HG02981 (cell line): ENCODE results near the gene EARS2.
A peak's percentile ranks its signal among the peaks of the same experiment; 100 is the strongest.

Experiments used
- ATAC-seq: cut with Tn5 transposase; IDR thresholded peaks from one replicate; pipeline ENCODE4 v1.9.1; 2021; ENCODE audit warnings: mild to moderate bottlenecking, moderate library complexity; ENCODE audit not compliant: unreplicated experiment

The EARS2 gene

GRCh38 chr16:23508589-23509440 lies 48.3 kb downstream of the EARS2 start:
- ATAC-seq, result no peak

GRCh38 chr16:23506606-23506994 lies 50.5 kb downstream of the EARS2 start:
- no peak for ATAC-seq

- no peak for ATAC-seq
Measured at GRCh38 chr16:23505671-23506605, 51.2 kb downstream of the EARS2 start.

- peak; percentile 7 for ATAC-seq
Measured at GRCh38 chr16:23505180-23505665, 51.9 kb downstream of the EARS2 start.

GRCh38 chr16:23504453-23505179 lies 52.5 kb downstream of the EARS2 start:
- peak; percentile 79 for ATAC-seq

- no peak for ATAC-seq
Measured at GRCh38 chr16:23504076-23504452, 53.1 kb downstream of the EARS2 start.

GRCh38 chr16:23502466-23502865 lies 54.7 kb downstream of the EARS2 start:
- ATAC-seq, result no peak

- no peak for ATAC-seq
Measured at GRCh38 chr16:23501291-23501690, 55.9 kb downstream of the EARS2 start.

GRCh38 chr16:23500862-23501225 lies 56.3 kb downstream of the EARS2 start:
- ATAC-seq, result no peak

GRCh38 chr16:23500212-23500861 lies 56.8 kb downstream of the EARS2 start:
- no peak for ATAC-seq

GRCh38 chr16:23499801-23500200 lies 57.3 kb downstream of the EARS2 start:
- ATAC-seq, result no peak

GRCh38 chr16:23498863-23499262 lies 58.3 kb downstream of the EARS2 start:
- ATAC-seq, result no peak

- ATAC-seq, result no peak
Measured at GRCh38 chr16:23497543-23497868, 59.6 kb downstream of the EARS2 start.

- ATAC-seq, result no peak
Measured at GRCh38 chr16:23496821-23497542, 60.2 kb downstream of the EARS2 start.

GRCh38 chr16:23495671-23496070 lies 61.5 kb downstream of the EARS2 start:
- ATAC-seq, result no peak

- ATAC-seq, result no peak
Measured at GRCh38 chr16:23494188-23494587, 63.0 kb downstream of the EARS2 start.

GRCh38 chr16:23491490-23492391 lies 65.4 kb downstream of the EARS2 start:
- ATAC-seq, result no peak

GRCh38 chr16:23486480-23486879 lies 70.7 kb downstream of the EARS2 start:
- ATAC-seq, result no peak

GRCh38 chr16:23485841-23486240 lies 71.3 kb downstream of the EARS2 start:
- no peak for ATAC-seq
